Spinal cord (tissue), 10 donors: ENCODE data around the gene FAM107B. TPM values are rescaled to one million over a fixed set of nuclear protein-coding genes. Genes with fewer than 3 reads are reported as not detected.

Experiments used
- DNase-seq, 6 donors: peaks; one replicate each; pipeline versions ENCODE4 v3.0.0 to v3.0.0-alpha.2; 2013 to 2015; ENCODE audit warnings: low spot score in 6 of 6, low read depth in 4 of 6
- H3K27ac ChIP-seq: one replicate; pipeline ENCODE4 v1.5.1; 2013; ENCODE audit warnings: low read depth, low read length, control low read depth
- H3K27me3 ChIP-seq: one replicate; pipeline ENCODE4 v1.6.1; 2013; ENCODE audit warnings: low read length; ENCODE audit not compliant: control insufficient read depth, insufficient read depth
- H3K36me3 ChIP-seq: one replicate; pipeline ENCODE4 v1.6.1; 2013; ENCODE audit warnings: low read length; ENCODE audit not compliant: control insufficient read depth, insufficient read depth
- H3K4me1 ChIP-seq: one replicate; pipeline ENCODE4 v1.6.1; 2013; ENCODE audit warnings: low read length; ENCODE audit not compliant: control insufficient read depth, insufficient read depth
- H3K4me3 ChIP-seq: one replicate; pipeline ENCODE4 v1.5.1; 2013; ENCODE audit warnings: low read depth, low read length, control low read depth
- H3K9me3 ChIP-seq: one replicate; pipeline ENCODE4 v1.6.1; 2013; ENCODE audit warnings: low read length; ENCODE audit not compliant: control insufficient read depth, insufficient read depth
- WGBS: methylation state at CpG from one replicate; pipeline ENCODE4 v1.1.5; 2013; ENCODE audit warnings: missing lambda C conversion rate; ENCODE audit not compliant: insufficient coverage; 5-methylcytosine and 5-hydroxymethylcytosine counted together
- polyA plus RNA-seq, 2 donors: library from polyadenylated mRNA; unstranded; fragments of 120-200 nt; gene quantifications; one replicate each; pipeline ENCODE4 v1.2.1, GENCODE V29; 2013; ENCODE audit not compliant: insufficient read length in 2 of 2
- total RNA-seq, 2 donors: library from RNA; depleted of rRNA in 1 of 2; stranded (reverse); fragments of 120-200 nt in 1 of 2; fragments of >200 nt in 1 of 2; gene quantifications; one replicate each; pipeline versions ENCODE4 v1.2.3 to v1.2.4, GENCODE V29; 2013 to 2014
- donor health status: healthy.

Gene FAM107B
- total and polyA plus RNA-seq, 4 donors = 36.4 to 56.9 (median 47.1) TPM

DNA sequence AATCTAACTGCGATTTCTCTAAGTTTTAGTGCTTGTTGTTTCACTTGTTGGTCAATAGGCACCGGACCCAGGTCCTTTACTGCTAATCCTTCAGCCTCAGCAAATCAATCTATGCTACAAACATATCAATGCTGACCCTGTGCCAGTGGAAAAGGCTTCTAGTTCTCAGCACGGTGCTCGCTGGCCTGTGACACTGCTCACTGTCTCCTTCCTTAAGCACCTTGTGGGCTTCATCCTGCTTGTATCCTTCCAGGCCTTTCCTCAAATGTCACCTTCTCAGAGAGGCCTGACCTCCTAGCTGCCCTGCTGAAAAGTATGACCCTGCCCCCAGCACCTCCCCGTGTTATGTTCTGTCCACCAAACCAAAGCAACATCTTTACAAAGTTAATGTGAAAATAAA lies 242.7 kb downstream of the FAM107B start:
- no peak for DNase-seq
- no peak overlapping the region for H3K4me3 ChIP-seq
- H3K9me3 ChIP-seq = no peaks in the 10 kb centered on the region
- H3K4me1 ChIP-seq = peaks cover 5% of the 10 kb centered on the region
- no peaks in the 10 kb centered on the region for H3K27me3 ChIP-seq
- no peaks in the 10 kb centered on the region for H3K36me3 ChIP-seq
- WGBS = 93% methylated on average over 4 of the region's 5 CpGs
- no peak overlapping the region for H3K27ac ChIP-seq

DNA sequence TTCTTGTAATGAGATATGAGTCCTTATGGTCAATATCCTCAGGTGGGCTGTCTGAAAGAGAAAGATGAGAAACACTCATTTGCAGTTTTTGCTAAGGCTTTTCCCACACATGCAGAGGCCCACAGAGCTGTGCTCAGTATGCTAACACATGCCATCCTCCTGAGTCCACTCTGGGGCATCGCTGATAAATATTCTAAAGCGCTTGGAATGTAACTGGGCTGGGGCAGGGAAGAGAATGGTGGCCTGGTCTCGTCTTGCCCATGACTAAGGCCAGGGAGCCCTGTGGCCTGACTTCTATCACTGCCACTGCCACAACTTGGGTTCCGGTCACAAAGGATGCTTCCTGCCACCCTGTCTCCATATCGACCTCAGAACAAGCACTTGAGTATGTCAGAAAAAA lies 244.2 kb downstream of the FAM107B start:
- WGBS = 80% methylated on average over 4 of the region's 5 CpGs
- H3K4me1 ChIP-seq = peaks cover 5% of the 10 kb centered on the region
- H3K36me3 ChIP-seq = no peaks in the 10 kb centered on the region
- no peaks in the 10 kb centered on the region for H3K27me3 ChIP-seq
- no peaks in the 10 kb centered on the region for H3K9me3 ChIP-seq
- H3K27ac ChIP-seq = no peak overlapping the region
- no peak for DNase-seq
- no peak overlapping the region for H3K4me3 ChIP-seq

DNA sequence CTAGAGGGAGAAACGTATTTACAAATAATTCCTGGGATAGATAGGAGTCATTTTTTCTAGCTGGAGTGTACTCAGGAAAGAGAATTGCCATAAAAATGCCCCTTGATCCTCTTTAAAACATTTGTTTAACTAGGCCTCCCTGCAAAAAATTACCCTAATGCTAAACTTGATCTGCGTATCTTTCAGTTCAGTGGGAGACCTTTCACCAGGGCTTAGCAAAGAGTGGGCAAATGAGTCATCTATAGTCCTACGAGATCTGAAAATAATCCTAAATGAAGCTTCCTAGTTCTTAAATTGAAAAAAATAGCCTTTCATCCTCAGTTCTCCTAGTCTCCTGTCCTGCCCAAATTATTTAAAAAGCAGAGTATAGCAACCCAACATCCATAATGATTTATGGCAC lies 245.3 kb downstream of the FAM107B start:
- no peaks in the 10 kb centered on the region for H3K9me3 ChIP-seq
- no peaks in the 10 kb centered on the region for H3K36me3 ChIP-seq
- no peak for DNase-seq
- H3K27ac ChIP-seq = no peak overlapping the region
- H3K4me3 ChIP-seq = no peak overlapping the region
- peaks cover 5% of the 10 kb centered on the region for H3K4me1 ChIP-seq
- 86% methylated on average over 1 of the region's 3 CpGs for WGBS
- no peaks in the 10 kb centered on the region for H3K27me3 ChIP-seq

DNA sequence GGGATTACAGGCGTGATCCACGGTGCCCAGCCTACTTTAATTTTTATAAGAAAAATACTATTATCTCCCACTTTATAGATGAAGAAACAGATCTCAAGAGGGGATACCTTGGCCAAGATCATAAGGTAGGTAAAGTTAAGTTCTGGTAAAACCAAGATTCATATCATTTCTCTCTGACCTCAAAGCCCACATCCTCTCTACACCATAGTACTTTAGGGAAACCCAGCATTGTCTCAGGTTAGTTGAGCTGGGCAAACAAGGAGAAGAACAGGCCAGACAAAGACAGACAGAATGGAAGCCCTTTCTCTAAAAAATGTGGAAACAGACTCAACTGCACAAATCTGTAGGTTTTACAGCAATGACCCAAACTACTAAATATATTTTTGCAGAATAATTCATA lies 246.2 kb downstream of the FAM107B start:
- no peaks in the 10 kb centered on the region for H3K36me3 ChIP-seq
- H3K4me1 ChIP-seq = peaks cover 5% of the 10 kb centered on the region
- H3K27me3 ChIP-seq = no peaks in the 10 kb centered on the region
- no peak overlapping the region for H3K27ac ChIP-seq
- DNase-seq = no peak
- no peaks in the 10 kb centered on the region for H3K9me3 ChIP-seq
- WGBS = no CpG with 5 or more reads among the region's 2 CpGs
- no peak overlapping the region for H3K4me3 ChIP-seq

DNA sequence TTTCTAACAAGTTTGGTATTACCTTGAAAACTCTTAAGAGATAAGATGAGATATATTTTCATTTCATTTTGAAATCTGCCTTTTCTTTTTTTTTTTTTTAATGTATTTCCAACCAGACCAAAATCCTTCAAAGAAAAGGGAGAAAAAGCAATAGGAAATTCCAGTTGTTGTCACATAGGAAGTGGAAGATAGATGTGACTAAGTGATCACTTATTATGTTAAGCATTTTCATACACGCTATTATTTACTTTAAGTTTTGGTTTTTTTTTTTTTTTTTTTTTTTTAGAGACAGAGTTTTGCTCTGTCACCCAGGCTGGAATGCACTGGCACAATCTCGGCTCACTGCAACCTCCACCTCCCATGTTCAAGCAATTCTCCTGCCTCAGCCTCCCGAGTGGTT lies 246.8 kb downstream of the FAM107B start:
- no peaks in the 10 kb centered on the region for H3K36me3 ChIP-seq
- H3K27ac ChIP-seq = no peak overlapping the region
- peaks cover 4% of the 10 kb centered on the region for H3K4me1 ChIP-seq
- no peak for DNase-seq
- H3K9me3 ChIP-seq = no peaks in the 10 kb centered on the region
- H3K27me3 ChIP-seq = no peaks in the 10 kb centered on the region
- no peak overlapping the region for H3K4me3 ChIP-seq
- 100% methylated on average over 1 of the region's 3 CpGs for WGBS

DNA sequence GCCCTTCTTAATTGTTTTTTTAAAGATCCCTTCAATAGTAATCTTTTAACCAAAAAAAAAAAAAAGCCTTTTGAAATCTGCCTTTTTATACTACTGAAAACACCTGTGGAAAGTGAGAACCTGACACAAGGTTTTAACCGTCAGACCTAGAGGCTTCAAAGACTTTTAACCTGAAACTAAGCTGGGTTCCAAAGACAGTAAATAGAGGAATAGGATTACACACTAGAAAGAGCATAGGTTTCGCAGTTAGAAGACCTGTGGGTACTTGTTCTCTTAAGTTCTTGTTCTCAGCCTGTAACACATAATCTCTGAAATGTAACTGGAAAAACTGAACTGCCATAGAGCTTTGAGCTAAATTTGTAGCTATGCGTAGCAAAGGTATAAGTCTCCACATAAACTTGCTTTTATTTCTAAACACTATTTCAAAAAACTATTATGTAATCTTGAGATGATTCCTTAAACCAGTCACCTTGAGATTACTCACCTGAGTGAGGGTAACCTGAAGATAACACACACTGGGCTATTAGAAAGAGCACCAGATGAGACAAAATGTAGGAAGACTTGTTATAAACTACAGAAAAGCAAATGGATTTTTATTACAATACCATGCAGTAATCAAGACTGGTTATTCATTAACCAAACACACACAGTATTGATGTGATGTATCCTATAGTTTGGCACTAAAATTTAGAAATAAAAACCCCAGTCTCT lies 247.4 kb downstream of the FAM107B start:
- H3K27ac ChIP-seq = no peak overlapping the region
- no peaks in the 10 kb centered on the region for H3K4me1 ChIP-seq
- no peaks in the 10 kb centered on the region for H3K36me3 ChIP-seq
- 100% methylated on average over 1 of the region's 3 CpGs for WGBS
- no peak for DNase-seq
- H3K9me3 ChIP-seq = no peaks in the 10 kb centered on the region
- H3K27me3 ChIP-seq = no peaks in the 10 kb centered on the region
- no peak overlapping the region for H3K4me3 ChIP-seq

DNA sequence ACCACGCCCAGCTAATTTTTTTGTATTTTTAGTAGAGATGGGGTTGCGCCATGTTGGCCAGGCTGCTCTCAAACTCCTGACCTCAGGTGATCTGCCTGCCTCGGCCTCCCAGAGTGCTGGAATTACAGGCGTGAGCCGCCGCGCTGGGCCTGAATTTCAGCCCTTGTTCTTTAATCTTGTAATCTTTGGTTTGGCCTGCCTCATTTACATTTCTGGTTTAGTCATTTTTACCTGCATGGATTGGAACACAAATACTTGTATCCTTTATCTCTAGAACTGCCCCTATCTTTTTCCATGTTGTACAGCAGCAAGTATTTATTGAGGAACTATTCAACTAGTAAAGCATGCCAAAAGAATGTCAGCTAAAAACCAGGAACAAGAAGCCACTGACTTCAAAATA lies 248.4 kb downstream of the FAM107B start:
- H3K27ac ChIP-seq = no peak overlapping the region
- H3K27me3 ChIP-seq = no peaks in the 10 kb centered on the region

DNA sequence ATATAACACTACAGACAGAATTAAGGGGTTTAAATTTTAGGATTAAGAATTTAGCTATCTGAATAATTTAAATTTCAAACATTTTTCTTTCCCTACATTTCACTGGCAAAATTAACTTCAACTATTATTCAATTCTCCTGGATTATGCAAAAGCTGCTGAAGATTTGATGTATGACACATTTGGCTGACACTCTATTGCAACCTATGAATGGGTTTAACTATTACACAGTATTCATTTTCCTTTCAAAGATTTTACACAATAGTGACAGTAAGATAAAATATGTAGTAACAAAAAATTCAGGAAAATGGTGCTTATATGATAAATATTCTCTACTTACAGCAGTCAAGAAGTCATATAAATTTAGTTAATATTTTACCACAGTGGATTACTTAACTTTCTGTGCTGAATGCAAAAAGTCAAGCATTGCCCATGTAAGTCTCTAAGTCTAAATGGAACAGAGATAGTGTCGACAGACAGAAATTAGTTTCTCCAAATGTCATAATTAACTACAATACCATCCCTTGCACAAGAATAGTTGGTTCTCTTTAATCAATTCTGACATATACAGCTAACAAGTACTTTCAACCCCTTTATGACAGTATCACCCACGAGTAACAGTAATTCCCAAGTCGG lies 249.9 kb downstream of the FAM107B start:
- Histone ChIP-seq H3K4me3 (no peak overlapping the region), H3K27ac (no peak overlapping the region), H3K27me3 (no peaks in the 10 kb centered on the region), H3K9me3 (no peaks in the 10 kb centered on the region), H3K4me1 (no peaks in the 10 kb centered on the region), H3K36me3 (no peaks in the 10 kb centered on the region)
- DNase-seq = no peak
- no CpG with 5 or more reads among the region's 3 CpGs for WGBS

More for the DNA sequence above, 248.4 kb downstream of the FAM107B start:
- DNase-seq = no peak
- Histone ChIP-seq H3K9me3 (no peaks in the 10 kb centered on the region), H3K4me1 (no peaks in the 10 kb centered on the region), H3K4me3 (no peak overlapping the region), H3K36me3 (no peaks in the 10 kb centered on the region)
- 100% methylated on average over 2 of the region's 7 CpGs for WGBS

DNA sequence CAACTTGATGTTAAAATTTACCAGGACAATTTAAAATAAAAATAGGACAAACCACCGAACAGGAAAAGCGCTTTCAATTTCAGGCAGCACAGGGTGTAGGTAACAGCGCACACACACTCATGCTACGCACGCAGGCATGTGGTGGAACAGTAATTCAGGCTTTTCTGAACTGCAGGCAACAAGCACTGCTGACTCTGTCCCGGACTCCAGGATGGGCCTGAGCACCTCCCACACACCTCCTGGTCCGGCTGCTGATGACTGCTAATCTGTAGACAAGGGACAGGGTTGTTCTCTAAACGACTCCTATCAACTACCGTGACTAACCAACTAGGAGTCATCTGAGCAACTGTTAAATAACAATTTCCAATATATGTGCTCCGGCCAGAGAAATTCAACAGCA lies 251.4 kb downstream of the FAM107B start:
- H3K9me3 ChIP-seq = no peaks in the 10 kb centered on the region
- H3K4me3 ChIP-seq = no peak overlapping the region
- no peak overlapping the region for H3K27ac ChIP-seq
- WGBS = 83% methylated on average over 10 of the region's 10 CpGs
- no peaks in the 10 kb centered on the region for H3K27me3 ChIP-seq
- DNase-seq = no peak
- no peaks in the 10 kb centered on the region for H3K4me1 ChIP-seq
- no peaks in the 10 kb centered on the region for H3K36me3 ChIP-seq

DNA sequence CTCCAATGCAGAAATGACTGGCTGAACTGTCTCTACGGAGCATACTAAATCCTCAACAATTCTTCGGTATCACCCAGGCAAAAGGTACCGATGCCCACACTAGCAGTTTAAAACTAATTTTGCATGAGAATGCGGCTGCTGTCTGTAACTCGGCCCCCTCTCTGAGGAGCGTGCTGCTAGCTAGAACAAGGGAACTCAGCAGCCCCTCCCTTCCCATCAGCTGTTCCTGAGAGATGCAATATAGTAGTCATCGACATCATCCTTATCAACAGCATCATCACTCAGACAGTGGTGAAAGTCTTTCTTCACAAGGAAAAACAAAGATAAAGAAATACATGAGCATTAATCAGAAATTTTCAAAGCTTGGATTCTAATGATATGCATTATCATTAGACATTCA lies 254.9 kb downstream of the FAM107B start:
- Histone ChIP-seq H3K4me1 (no peaks in the 10 kb centered on the region), H3K9me3 (no peaks in the 10 kb centered on the region), H3K27ac (no peak overlapping the region), H3K27me3 (no peaks in the 10 kb centered on the region), H3K36me3 (no peaks in the 10 kb centered on the region), H3K4me3 (no peak overlapping the region)
- no peak for DNase-seq
- WGBS = 36% methylated on average over 6 of the region's 7 CpGs
